ENCODE measurements around the gene PBX1. TPM values are rescaled to one million over a fixed set of nuclear protein-coding genes. Genes with fewer than 3 reads are reported as not detected.

The PBX1 gene
- total and polyA plus RNA-seq, 4 donors, result 81.7 to 118 (median 98.2) TPM

GRCh38 chr1:164608651-164609057 is 49.7 kb downstream of the PBX1 start:
- peaks cover 25% of the 10 kb centered on the region for H3K4me1 ChIP-seq (ENCODE audit: control insufficient read depth, insufficient read depth, low read length)
- peak overlapping the region; percentile 55 for H3K27ac ChIP-seq (ENCODE audit: low read depth, low read length)
- H3K4me3 ChIP-seq (ENCODE audit: low read depth, low read length), result no peak overlapping the region
- DNase-seq (ENCODE audit: low read depth in 4 of 6, low spot score in 6 of 6), result no peak
- no peaks in the 10 kb centered on the region for H3K9me3 ChIP-seq (ENCODE audit: control insufficient read depth, insufficient read depth, low read length)
- H3K36me3 ChIP-seq (ENCODE audit: control insufficient read depth, insufficient read depth, low read length), result no peaks in the 10 kb centered on the region
- no peaks in the 10 kb centered on the region for H3K27me3 ChIP-seq (ENCODE audit: control insufficient read depth, insufficient read depth, low read length)

- Histone ChIP-seq H3K36me3 (ENCODE audit: control insufficient read depth, insufficient read depth, low read length) (no peaks in the 10 kb centered on the region), H3K9me3 (ENCODE audit: control insufficient read depth, insufficient read depth, low read length) (no peaks in the 10 kb centered on the region), H3K27me3 (ENCODE audit: control insufficient read depth, insufficient read depth, low read length) (no peaks in the 10 kb centered on the region), H3K27ac (ENCODE audit: low read depth, low read length) (peak overlapping the region; percentile 55), H3K4me3 (ENCODE audit: low read depth, low read length) (no peak overlapping the region), H3K4me1 (ENCODE audit: control insufficient read depth, insufficient read depth, low read length) (peaks cover 22% of the 10 kb centered on the region)
- 72% methylated on average over 2 of the region's 3 CpGs for WGBS (ENCODE audit: insufficient coverage)
- DNase-seq (ENCODE audit: low read depth in 4 of 6, low spot score in 6 of 6), result no peak
Measured at GRCh38 chr1:164609089-164609488, 50.1 kb downstream of the PBX1 start.

- peak overlapping the region; percentile 75 for H3K27ac ChIP-seq (ENCODE audit: low read depth, low read length)
- H3K27me3 ChIP-seq (ENCODE audit: control insufficient read depth, insufficient read depth, low read length), result no peaks in the 10 kb centered on the region
- H3K36me3 ChIP-seq (ENCODE audit: control insufficient read depth, insufficient read depth, low read length), result no peaks in the 10 kb centered on the region
- no peaks in the 10 kb centered on the region for H3K9me3 ChIP-seq (ENCODE audit: control insufficient read depth, insufficient read depth, low read length)
- no peak overlapping the region for H3K4me3 ChIP-seq (ENCODE audit: low read depth, low read length)
- H3K4me1 ChIP-seq (ENCODE audit: control insufficient read depth, insufficient read depth, low read length), result peaks cover 20% of the 10 kb centered on the region
- whole genome bisulfite sequencing (ENCODE audit: insufficient coverage), result 42% methylated on average over 2 of the region's 3 CpGs
- peak in 2 of 6 donors; percentile 48 to 80 for DNase-seq (ENCODE audit: low read depth in 4 of 6, low spot score in 6 of 6)
Measured at GRCh38 chr1:164610538-164611222, 51.7 kb downstream of the PBX1 start.

GRCh38 chr1:164611754-164612642 is 53.0 kb downstream of the PBX1 start:
- no peaks in the 10 kb centered on the region for H3K9me3 ChIP-seq (ENCODE audit: control insufficient read depth, insufficient read depth, low read length)
- DNase-seq (ENCODE audit: low read depth in 4 of 6, low spot score in 6 of 6), result no peak
- H3K4me1 ChIP-seq (ENCODE audit: control insufficient read depth, insufficient read depth, low read length), result peaks cover 25% of the 10 kb centered on the region
- 80% methylated on average over 3 of the region's 11 CpGs for WGBS (ENCODE audit: insufficient coverage)
- no peaks in the 10 kb centered on the region for H3K27me3 ChIP-seq (ENCODE audit: control insufficient read depth, insufficient read depth, low read length)
- peak overlapping the region; percentile 61 for H3K27ac ChIP-seq (ENCODE audit: low read depth, low read length)
- no peaks in the 10 kb centered on the region for H3K36me3 ChIP-seq (ENCODE audit: control insufficient read depth, insufficient read depth, low read length)
- no peak overlapping the region for H3K4me3 ChIP-seq (ENCODE audit: low read depth, low read length)

- H3K36me3 ChIP-seq (ENCODE audit: control insufficient read depth, insufficient read depth, low read length), result no peaks in the 10 kb centered on the region
- no peaks in the 10 kb centered on the region for H3K27me3 ChIP-seq (ENCODE audit: control insufficient read depth, insufficient read depth, low read length)
- no peaks in the 10 kb centered on the region for H3K9me3 ChIP-seq (ENCODE audit: control insufficient read depth, insufficient read depth, low read length)
- H3K27ac ChIP-seq (ENCODE audit: low read depth, low read length), result no peak overlapping the region
- H3K4me3 ChIP-seq (ENCODE audit: low read depth, low read length), result no peak overlapping the region
- H3K4me1 ChIP-seq (ENCODE audit: control insufficient read depth, insufficient read depth, low read length), result peaks cover 29% of the 10 kb centered on the region
- no peak for DNase-seq (ENCODE audit: low read depth in 4 of 6, low spot score in 6 of 6)
- 78% methylated on average over 1 of the region's 3 CpGs for WGBS (ENCODE audit: insufficient coverage)
Measured at GRCh38 chr1:164613176-164613575, 54.2 kb downstream of the PBX1 start.

- Histone ChIP-seq H3K27ac (ENCODE audit: low read depth, low read length) (no peak overlapping the region), H3K4me3 (ENCODE audit: low read depth, low read length) (no peak overlapping the region), H3K9me3 (ENCODE audit: control insufficient read depth, insufficient read depth, low read length) (no peaks in the 10 kb centered on the region), H3K4me1 (ENCODE audit: control insufficient read depth, insufficient read depth, low read length) (peaks cover 31% of the 10 kb centered on the region), H3K27me3 (ENCODE audit: control insufficient read depth, insufficient read depth, low read length) (no peaks in the 10 kb centered on the region), H3K36me3 (ENCODE audit: control insufficient read depth, insufficient read depth, low read length) (no peaks in the 10 kb centered on the region)
- WGBS (ENCODE audit: insufficient coverage), result 52% methylated on average over 5 of the region's 6 CpGs
- DNase-seq (ENCODE audit: low read depth in 4 of 6, low spot score in 6 of 6), result no peak
Measured at GRCh38 chr1:164614316-164614715, 55.3 kb downstream of the PBX1 start.

- peak in 1 of 6 donors; percentile 62 for DNase-seq (ENCODE audit: low read depth in 4 of 6, low spot score in 6 of 6)
- WGBS (ENCODE audit: insufficient coverage), result 44% methylated on average over 4 of the region's 7 CpGs
- Histone ChIP-seq H3K4me3 (ENCODE audit: low read depth, low read length) (no peak overlapping the region), H3K27me3 (ENCODE audit: control insufficient read depth, insufficient read depth, low read length) (no peaks in the 10 kb centered on the region), H3K4me1 (ENCODE audit: control insufficient read depth, insufficient read depth, low read length) (peaks cover 22% of the 10 kb centered on the region), H3K27ac (ENCODE audit: low read depth, low read length) (peak overlapping the region; percentile 1), H3K9me3 (ENCODE audit: control insufficient read depth, insufficient read depth, low read length) (no peaks in the 10 kb centered on the region), H3K36me3 (ENCODE audit: control insufficient read depth, insufficient read depth, low read length) (no peaks in the 10 kb centered on the region)
Measured at GRCh38 chr1:164617377-164618201, 58.6 kb downstream of the PBX1 start.

GRCh38 chr1:164618202-164618564 is 59.2 kb downstream of the PBX1 start:
- Histone ChIP-seq H3K36me3 (ENCODE audit: control insufficient read depth, insufficient read depth, low read length) (no peaks in the 10 kb centered on the region), H3K4me1 (ENCODE audit: control insufficient read depth, insufficient read depth, low read length) (peaks cover 26% of the 10 kb centered on the region), H3K9me3 (ENCODE audit: control insufficient read depth, insufficient read depth, low read length) (no peaks in the 10 kb centered on the region), H3K27me3 (ENCODE audit: control insufficient read depth, insufficient read depth, low read length) (no peaks in the 10 kb centered on the region), H3K27ac (ENCODE audit: low read depth, low read length) (no peak overlapping the region), H3K4me3 (ENCODE audit: low read depth, low read length) (no peak overlapping the region)
- no CpG with 5 or more reads among the region's 5 CpGs for WGBS (ENCODE audit: insufficient coverage)
- DNase-seq (ENCODE audit: low read depth in 4 of 6, low spot score in 6 of 6), result no peak

GRCh38 chr1:164619006-164619784 is 60.2 kb downstream of the PBX1 start:
- H3K4me3 ChIP-seq (ENCODE audit: low read depth, low read length), result no peak overlapping the region
- H3K27me3 ChIP-seq (ENCODE audit: control insufficient read depth, insufficient read depth, low read length), result no peaks in the 10 kb centered on the region
- H3K36me3 ChIP-seq (ENCODE audit: control insufficient read depth, insufficient read depth, low read length), result no peaks in the 10 kb centered on the region
- H3K4me1 ChIP-seq (ENCODE audit: control insufficient read depth, insufficient read depth, low read length), result peaks cover 23% of the 10 kb centered on the region
- H3K9me3 ChIP-seq (ENCODE audit: control insufficient read depth, insufficient read depth, low read length), result no peaks in the 10 kb centered on the region
- H3K27ac ChIP-seq (ENCODE audit: low read depth, low read length), result peak overlapping the region; percentile 40
- DNase-seq (ENCODE audit: low read depth in 4 of 6, low spot score in 6 of 6), result peak in 2 of 6 donors; percentile 70 to 74
- no CpG with 5 or more reads among the region's 3 CpGs for WGBS (ENCODE audit: insufficient coverage)

Measured in spinal cord (tissue), 10 donors.